ENCODE results near the gene ORC3. TPM values are rescaled to one million over a fixed set of nuclear protein-coding genes. Genes with fewer than 3 reads are reported as not detected.
"Not testable (repeated sequence)": the region's sequence is repeated elsewhere in the genome, so short reads cannot be mapped to it uniquely, and the experiment has no call there.

The ORC3 gene
- total RNA-seq, 1 experiment from 2014 or later = 28.6 TPM

DNA sequence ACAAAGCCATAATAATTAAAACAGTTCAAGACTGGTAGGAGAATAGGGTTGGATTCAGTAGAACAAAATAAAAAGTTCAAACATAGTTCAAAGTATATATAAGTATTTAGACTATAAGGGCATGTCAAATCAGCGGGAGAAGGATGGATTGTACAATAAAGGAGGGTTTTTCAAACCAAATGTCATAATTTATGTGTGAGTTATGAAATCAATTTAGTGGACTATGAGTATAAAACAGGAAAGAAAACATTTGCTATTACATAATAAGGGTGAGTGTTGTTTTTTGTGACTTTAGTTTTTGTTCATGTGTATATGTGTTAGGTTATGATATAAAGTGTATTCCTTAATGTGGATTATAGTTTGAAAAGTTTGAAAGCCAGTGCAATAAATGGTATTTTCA lies 10.6 kb downstream of the ORC3 start:
- DNase-seq (ENCODE audit: low spot score) = no peak

DNA sequence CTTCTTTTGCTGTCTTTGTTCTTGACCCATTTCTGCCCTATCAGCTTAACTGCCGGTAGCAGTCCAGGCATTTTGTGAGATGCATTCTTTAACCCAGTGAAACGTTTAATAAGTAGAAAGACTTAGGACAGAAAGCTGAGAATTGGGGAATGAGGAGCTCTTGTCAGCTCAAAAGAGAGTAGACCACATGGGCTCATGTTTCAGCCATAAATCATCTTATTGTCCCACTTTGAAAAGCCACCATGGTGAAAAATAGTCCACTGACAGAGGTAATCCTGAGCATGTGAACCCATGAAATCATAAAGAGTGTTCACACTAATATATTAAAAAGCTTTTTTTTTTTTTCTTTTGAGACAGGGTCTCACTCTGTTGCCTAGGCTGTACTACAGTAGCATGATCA lies 16.3 kb downstream of the ORC3 start:
- DNase-seq (ENCODE audit: low spot score) = no peak

DNA sequence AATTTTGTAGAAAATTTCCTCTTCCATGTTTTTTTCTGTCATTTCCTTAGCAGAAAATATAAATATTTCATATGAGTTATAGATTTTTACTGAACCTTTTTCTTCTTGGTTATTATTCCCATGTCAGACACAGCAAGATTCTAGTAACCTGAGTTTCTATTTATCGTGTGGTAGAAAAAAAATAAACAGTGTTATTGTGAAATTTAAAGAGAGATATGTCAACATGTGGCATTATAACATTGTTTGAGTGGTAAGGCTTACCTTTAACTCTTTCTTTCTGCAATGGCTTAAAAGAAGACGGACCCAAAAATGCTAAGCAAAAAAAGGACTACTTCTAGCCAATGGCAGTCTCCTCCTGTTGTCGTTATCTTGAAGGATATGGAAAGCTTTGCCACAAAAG lies 18.9 kb downstream of the ORC3 start:
- DNase-seq (ENCODE audit: low spot score) = no peak

DNA sequence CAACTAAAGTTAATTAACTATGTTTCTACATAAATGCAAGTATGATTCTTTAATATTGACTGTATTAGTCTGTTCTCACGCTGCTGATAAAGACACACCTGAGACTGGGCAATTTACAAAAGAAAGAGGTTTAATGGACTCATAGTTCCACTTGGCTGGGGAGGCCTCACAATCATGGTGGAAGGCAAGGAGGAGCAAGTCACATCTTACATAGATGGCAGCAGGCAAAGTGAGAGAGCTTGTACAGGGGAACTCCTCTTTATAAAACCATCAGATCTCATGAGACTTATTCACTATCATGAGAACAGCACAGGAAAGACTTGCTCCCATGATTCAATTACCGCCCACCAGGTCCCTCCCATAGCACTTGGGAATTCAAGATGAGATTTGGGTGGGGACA lies 23.1 kb downstream of the ORC3 start:
- DNase-seq (ENCODE audit: low spot score) = not testable (repeated sequence)

DNA sequence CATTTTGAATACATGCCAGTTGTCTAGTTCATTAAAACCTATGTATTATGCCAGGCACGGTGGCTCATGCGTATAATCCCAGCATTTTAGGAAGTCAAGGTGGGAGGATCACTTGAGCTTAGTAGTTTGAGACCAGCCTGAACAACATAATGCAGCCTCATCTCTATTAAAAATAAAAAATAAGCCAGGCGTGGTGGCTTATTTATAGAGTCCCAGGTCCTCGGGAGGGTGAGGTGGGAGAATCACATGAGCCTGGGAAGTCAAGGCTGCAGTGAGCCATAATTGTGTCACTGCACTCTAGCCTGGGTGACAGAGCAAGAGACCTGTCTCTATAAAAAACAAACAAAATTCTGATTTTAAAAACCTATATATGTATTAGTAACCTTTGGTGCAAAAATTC lies 27.5 kb downstream of the ORC3 start:
- no peak for DNase-seq (ENCODE audit: low spot score)

DNA sequence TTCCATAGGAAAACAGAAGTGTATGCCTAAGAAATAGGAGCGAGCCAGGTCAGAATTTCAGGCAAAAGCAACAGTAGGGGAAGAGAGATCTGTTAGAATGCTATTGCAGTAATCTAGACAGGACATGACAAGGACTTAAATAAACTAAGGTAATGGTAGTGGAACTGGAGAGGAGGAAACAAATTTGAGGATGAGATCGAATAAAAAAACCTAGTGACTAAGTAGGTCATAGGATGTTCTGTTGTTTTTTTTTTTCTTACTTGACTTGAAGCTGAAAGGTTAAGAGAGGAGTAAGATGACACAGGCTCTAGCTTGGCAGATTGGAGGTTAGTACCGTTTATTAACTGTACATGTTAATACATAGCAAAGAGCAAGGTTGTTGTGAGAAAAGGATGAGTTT lies 28.6 kb downstream of the ORC3 start:
- no peak for DNase-seq (ENCODE audit: low spot score)

DNA sequence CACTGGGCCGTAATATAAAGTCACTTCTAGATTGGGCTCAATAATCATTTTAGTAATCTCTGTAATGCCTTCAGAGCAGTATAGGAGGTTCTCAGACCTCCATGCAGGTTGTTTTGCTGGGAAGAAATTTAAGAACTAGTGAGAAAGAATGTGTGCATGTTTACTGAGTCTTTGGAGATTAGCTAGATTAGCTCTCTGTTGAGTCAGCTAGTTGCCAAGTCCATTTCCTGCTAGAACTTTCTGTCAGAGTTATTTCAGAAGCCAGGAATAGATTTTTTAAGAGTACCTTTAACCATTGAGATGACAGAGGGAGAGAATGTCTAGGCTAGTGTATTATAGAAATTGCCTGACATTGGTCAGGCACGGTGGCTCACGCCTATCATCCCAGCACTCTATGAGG lies 33.3 kb downstream of the ORC3 start:
- no peak for DNase-seq (ENCODE audit: low spot score)

DNA sequence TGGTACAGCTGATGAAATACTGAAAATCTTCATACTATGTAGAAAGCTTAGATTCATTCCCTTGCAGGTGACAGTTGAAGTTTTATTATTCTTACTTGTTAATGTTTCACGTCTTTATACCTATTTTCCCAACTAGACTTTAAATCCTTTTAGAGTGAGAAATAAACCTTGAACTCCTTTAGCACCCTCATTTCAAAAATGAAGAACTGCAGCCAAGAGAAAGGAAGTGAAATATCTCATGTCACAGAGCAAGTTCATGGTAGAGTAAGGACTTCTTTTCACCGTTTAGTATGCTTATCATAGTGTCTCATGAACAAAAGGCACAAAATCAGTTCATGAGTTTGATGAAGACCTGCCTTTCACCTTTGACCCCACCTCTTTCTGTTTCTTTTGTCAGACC lies 38.5 kb downstream of the ORC3 start:
- DNase-seq (ENCODE audit: low spot score) = no peak

DNA sequence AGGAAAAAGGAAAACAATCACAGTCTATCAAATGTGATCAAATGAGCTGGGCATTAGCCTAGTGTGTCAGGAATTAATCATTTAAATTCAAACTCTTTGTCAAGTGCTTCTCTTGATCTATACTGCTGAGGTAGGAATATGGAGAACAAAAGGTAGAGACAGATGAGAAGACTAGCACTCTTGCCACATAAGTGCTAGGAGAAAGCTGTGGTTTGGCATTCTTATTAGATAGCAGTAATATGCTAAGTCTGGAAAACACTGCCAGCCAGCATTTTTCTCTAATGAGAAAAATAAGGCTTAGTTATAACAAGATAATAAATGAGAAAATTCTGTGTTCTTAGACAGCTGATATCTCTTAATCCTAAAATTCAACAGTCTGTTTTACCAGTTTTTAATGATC lies 38.9 kb downstream of the ORC3 start:
- no peak for DNase-seq (ENCODE audit: low spot score)

DNA sequence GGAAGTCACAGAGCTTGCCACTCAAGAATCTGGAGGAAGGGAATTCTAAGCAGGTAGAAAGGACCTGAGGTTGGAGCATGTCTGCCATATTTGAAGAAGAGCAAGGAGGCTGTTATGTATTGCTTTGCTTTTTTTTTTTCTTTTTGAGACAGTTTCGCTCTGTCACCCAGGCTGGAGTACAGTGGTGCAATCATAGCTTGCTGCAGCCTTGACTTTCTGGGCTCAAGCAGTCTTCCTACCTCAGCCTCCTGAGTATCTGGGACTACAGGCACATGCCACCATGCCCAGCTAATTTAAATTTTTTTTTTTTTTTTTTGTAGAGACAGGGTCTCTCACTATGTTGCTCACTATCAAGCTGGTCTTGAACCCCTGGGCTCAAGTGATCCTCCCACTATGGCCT lies 40.8 kb downstream of the ORC3 start:
- no peak for DNase-seq (ENCODE audit: low spot score)

DNA sequence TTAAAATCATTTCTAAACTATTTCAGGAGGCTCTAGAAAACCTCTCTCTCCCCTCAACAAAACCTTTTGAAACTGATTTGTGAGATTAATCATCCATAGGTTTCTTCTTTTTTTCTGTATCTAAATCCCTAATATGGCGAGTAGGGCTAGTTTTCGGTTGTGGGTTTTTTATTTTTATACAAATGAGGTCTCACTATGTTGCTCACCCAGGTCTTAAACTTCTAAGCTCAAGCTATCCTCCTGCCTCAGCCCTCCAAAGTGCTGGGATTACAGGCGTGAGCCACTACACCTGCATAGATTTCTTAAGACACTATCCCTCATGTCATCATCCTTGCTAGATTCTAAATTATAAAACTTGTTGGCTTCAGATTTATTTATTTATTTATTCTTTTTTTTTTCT lies 43.9 kb downstream of the ORC3 start:
- no peak for DNase-seq (ENCODE audit: low spot score)

DNA sequence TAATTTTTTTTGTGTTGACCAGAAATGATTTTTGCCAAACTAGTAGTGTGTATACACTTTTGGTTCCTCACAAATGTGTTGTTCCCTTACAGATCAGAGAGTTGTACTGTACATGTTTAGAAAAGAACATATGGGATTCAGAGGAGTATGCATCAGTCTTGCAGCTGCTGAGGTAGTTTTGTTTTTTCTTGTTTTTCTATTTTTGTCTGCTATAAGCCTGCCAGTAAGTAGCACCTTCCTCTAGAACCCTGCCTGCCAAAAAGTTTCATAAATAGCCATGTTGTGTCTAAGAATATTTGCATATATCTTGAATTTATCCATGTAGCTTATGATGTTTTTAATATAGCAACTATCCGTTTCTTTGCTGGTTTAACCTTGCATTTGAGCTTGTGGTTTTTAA lies 46.4 kb downstream of the ORC3 start:
- DNase-seq (ENCODE audit: low spot score) = no peak

DNA sequence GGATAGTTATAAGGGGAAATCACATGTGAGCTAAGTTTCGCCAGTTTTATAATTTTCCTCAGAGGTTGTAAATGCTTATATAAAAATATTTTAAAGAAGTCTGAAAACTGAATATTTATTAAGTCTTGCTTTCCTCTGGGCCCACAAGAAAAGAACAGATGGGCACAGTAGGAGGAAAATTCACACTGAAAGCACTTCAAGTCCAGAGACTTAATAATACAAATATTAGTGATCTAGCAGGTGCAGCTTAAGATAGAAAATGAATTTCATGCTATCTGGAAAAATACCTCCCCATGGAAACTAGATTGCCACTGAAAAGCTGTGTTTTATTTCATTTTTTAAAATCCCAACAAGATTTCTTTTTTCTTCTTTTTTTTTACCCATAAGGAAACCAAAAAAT lies 47.2 kb downstream of the ORC3 start:
- no peak for DNase-seq (ENCODE audit: low spot score)

DNA sequence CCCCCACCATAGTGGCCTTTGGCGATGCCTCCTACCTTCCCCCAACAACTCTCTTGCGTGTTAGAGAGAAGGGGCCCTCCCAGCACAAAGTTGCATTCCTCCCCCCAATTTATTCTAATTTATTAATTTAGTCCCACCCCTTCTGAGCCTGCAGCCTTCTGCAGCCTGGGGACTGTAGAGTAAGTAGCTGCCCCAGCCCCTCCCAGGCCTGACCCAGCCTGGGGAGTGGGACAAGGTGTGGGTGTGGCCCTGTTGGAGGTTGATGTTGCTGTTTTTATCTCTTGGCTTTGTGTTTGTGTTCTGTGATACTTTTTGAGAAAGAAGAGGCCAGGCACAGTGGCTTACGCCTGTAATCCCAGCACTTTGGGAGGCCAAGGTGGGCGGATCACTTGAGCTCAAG lies 49.4 kb downstream of the ORC3 start:
- DNase-seq (ENCODE audit: low spot score) = no peak

DNA sequence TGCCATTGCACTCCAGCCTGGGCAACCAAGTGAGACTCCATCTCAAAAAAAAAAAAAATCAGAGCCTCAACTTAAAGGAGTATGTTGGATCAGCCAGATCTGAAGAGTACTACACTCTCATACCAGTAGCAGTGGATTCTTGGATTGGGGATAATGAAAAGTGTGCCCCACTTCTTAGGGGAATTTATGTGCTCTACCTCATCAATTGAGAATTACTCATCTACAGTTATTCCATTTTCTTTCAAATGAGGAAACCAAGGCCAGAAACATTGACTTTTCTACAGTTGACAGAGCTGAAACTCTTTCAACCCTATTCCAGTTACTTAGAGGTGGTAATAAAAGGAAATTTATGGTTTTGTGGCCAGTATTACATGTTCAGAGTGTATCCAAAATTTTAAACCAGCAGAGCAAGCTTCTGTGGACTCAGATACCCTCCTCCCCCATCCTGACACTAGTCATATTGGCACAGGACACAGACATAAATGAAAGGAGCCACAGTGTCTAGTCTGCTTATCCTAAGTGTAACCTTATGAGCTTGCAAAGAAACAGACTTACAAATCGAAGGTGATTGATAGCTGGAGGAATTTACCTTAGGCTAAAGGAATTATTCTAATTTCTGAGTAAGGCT lies 51.2 kb downstream of the ORC3 start:
- no peak for DNase-seq (ENCODE audit: low spot score)

DNA sequence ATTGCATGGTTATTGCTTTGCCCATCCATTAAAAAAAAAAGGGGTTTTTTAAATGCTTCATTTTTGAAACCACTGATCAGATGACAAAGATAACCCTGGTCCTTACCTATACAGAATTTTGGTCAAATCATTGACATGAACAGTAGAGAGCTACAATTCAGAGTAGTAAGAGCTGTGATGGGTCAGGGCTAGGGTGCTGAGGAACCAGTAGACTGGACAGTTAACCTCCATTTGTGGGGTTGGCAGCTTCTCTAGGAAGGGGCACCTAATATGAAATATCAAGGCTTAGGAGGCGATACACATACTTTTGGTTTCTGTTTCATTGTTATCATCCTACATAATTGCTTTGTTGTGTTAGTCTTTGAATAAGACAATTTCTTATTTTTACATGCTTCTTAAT lies 55.1 kb downstream of the ORC3 start:
- DNase-seq (ENCODE audit: low spot score) = no peak

DNA sequence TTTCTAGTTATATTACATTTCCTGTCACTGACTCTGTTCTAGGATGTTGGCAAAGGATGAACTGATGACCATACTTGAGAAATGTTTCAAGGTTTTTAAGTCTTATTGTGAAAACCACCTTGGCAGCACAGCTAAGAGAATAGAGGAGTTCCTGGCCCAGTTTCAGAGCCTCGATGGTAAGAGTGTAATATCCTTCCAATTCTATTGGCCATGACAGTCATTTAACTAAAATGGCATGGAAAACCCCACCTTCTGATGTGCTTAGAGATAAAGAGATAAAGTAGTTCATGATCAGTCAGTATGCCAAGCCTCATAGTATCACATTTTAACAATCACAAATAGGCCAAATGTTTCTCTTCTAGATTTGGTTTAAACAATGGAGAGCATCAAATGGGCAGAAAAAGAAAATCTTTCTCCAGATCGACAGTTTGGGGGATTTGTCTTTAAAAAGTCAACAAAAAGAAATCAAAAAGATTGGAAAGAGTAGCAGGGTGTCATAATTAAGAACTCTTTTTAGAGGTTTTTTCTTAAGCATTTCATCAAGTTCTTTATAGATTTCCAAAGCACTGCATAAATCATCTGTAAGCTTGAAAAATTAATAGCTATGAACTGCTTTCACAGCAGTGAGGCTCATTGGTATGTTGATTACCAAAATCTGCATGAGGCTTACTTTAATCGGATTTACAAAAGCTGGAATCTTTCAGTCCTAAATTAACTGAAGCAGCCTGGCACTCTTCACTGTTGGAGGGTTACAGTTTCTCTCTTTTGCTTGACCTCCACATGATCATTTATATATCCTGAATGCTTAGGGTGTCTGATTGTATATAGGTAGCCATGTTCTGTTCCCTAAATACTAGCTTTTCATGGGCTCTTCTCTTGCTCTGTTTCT lies 63.4 kb downstream of the ORC3 start:
- DNase-seq (ENCODE audit: low spot score) = no peak

DNA sequence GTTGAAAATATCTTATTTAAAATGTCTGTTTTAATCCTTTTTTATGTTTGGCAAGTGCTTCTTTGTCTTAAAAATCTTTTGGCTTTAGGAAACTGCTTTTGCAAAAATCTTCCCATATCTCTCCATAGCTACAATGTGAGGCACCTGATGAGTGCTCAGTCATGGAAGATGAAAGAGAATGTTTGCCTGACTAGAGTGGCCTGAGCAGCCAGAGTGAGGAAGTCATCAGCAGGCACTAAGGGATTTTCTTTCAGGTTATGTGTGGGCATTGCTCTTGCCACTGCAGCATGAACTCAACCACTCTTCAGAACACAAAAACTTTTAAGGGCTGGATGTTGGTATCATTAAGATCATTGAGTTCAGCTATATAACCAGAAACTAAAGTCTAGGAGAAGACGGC lies 64.2 kb downstream of the ORC3 start:
- DNase-seq (ENCODE audit: low spot score) = no peak

DNA sequence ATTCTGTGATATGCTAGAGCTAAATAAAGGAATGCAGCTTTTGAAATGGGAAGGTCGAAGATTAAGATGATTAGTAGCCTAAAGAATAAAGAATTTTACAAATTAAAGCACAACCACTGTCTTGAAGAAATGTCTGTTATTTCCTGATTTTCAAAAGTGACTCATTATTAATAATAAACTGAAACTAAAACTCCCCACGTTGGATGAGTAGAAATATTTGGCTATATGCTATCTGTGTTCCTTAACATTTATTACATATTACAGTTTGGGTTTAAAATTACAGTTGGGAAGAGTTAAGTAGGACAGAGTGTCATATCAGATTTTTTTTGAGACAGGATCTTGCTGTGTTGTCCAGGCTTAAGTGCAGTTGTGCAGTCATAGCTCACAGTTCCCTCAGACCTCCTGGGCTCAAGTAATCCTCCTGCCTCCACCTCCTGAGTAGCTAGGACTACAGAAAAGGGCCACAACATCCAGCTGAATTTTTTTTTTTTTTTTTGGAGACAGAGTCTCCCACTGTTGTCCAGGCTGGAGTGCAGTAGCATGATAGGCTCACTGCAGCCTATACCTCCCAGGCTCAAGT lies 65.0 kb downstream of the ORC3 start:
- DNase-seq (ENCODE audit: low spot score) = no peak

DNA sequence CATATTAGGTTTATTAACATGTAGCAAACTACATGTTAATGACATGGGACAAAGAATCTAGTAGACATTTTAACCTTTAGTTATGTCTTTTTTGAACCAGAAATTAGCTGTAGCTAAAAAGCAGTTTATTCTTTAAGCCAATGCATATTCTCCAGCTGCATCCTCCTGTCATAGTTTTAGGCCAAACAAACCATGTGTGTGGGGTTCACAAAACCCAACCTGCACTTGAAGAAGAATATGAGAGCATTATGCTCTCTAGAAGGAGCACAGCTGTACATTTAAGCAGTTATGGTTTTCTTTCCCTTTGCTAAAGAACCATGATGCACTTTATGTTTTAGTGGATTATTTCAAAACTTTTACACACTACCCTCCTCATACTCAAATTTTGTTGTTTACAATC lies 65.9 kb downstream of the ORC3 start:
- DNase-seq (ENCODE audit: low spot score) = no peak

DNA sequence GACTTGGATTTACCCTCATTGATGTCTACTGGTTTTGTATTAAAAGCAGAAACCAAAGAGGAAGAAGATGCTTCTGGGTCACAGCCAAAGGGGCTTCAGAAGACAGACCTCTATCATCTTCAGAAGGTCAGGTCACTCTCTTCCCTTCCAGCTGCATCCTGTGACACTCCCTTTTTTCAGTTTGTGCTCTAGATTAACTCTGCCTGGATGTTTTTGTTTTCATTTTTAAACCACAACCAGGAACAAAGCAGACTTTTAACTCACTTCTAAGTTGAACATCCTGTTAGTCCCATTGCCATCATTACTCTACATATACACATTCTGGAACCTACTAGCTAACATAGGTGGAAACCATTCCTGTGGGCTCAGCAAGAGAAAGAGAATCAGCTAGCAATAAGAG lies 66.9 kb downstream of the ORC3 start:
- no peak for DNase-seq (ENCODE audit: low spot score)

DNA sequence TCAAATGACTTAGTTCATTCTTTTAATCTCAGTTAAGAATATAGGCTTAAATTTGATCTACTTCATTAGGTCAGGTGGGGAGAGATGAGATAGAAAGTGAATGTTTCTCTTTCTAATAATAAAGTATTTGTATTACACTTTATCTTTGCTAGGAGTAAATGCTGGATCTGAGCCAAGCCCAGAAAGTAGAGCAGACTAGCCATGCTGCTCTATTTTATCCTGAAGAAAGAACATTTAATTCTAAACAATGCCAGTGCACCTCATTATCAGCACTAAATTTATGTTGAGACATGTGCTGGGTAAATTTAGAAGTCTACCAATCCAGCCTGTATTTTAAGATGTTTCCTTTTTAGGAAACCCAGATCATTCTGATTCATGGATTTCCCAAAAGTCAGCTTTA lies 68.6 kb downstream of the ORC3 start:
- DNase-seq (ENCODE audit: low spot score) = no peak

DNA sequence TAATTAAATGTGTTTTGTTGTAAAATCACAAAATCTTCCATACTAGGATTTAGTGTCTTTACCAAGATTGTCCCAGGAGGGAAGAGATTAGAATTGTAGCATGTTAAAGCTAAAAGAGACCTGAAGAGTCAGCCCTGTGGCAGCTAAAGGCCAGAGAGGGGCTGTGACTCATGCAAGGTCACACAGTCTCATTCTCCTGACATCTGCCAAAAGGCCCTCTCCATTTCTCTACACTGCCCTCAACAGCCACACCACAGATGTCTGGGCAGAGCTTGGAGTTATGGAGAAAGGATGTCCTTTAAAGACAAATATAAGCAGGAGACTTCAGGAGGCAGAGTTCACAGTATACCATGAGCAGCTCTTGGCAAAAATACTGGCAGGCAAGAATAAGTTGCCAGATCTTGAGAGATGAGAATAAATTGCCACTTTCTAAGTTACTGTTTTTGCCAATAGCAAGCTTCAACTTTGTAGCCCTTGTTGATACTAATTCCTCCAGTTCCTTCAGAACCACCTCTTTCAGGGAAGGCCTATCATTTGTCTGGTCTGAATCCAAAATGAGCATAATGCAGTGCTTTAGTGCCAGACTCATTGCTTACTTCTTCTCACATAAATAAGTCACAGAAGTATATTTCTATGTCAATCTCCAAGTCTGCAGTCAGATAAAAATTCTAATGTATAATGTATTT lies 70.4 kb downstream of the ORC3 start:
- DNase-seq (ENCODE audit: low spot score) = no peak
